Femur (tissue), 1 donor: ENCODE data around the gene MDH1.
"Not testable (repeated sequence)": the region's sequence is repeated elsewhere in the genome, so short reads cannot be mapped to it uniquely, and the experiment has no call there.

Source experiments
- DNase-seq: peaks from one replicate; pipeline ENCODE4 v3.0.0-alpha.2; 2017

Gene MDH1

GRCh38 chr2:63588385-63589147 is at the start of gene MDH1, which contains the start of gene WDPCP:
MDH1 (plus strand) TSS chr2:63588963; CDS start chr2:63589044, 81 bp downstream.
WDPCP (minus strand) TSS chr2:63588477; CDS start chr2:63588271, 206 bp downstream.
- DNase-seq, result peak; percentile 98

- DNase-seq, result no peak
These were observed 49.2 kb upstream of the MDH1 start for GRCh38 chr2:63539416-63540162.

GRCh38 chr2:63544017-63544627 is 44.6 kb upstream of the MDH1 start:
- no peak for DNase-seq

- DNase-seq, result no peak
These were observed 43.7 kb upstream of the MDH1 start for GRCh38 chr2:63545023-63545422.

GRCh38 chr2:63553049-63553448 is 35.7 kb upstream of the MDH1 start:
- no peak for DNase-seq

- DNase-seq, result no peak
These were observed 33.5 kb upstream of the MDH1 start for GRCh38 chr2:63555299-63555698.

GRCh38 chr2:63555931-63556330 is 32.8 kb upstream of the MDH1 start:
- DNase-seq, result no peak

GRCh38 chr2:63557819-63558218 is 30.9 kb upstream of the MDH1 start:
- DNase-seq, result not testable (repeated sequence)

- DNase-seq, result not testable (repeated sequence)
These were observed 29.8 kb upstream of the MDH1 start for GRCh38 chr2:63558922-63559321.

GRCh38 chr2:63562751-63563150 is 26.0 kb upstream of the MDH1 start:
- no peak for DNase-seq

- no peak for DNase-seq
These were observed 19.0 kb upstream of the MDH1 start for GRCh38 chr2:63569740-63570139.

GRCh38 chr2:63571291-63571690 is 17.5 kb upstream of the MDH1 start:
- DNase-seq, result no peak

GRCh38 chr2:63572001-63572400 is 16.8 kb upstream of the MDH1 start:
- DNase-seq, result no peak

GRCh38 chr2:63573026-63573425 is 15.7 kb upstream of the MDH1 start:
- DNase-seq, result not testable (repeated sequence)

- DNase-seq, result not testable (repeated sequence)
These were observed 14.9 kb upstream of the MDH1 start for GRCh38 chr2:63573726-63574345.

GRCh38 chr2:63576546-63576945 is 12.2 kb upstream of the MDH1 start:
- no peak for DNase-seq

GRCh38 chr2:63578767-63579166 is 10.0 kb upstream of the MDH1 start:
- DNase-seq, result no peak

GRCh38 chr2:63580651-63581297 is 8.0 kb upstream of the MDH1 start:
- no peak for DNase-seq

GRCh38 chr2:63581298-63581961 is 7.3 kb upstream of the MDH1 start:
- no peak for DNase-seq

- no peak for DNase-seq
These were observed 5.9 kb upstream of the MDH1 start for GRCh38 chr2:63582873-63583272.

GRCh38 chr2:63587814-63588384 is 864 bp upstream of the MDH1 start:
- no peak for DNase-seq
